Neural progenitor cell (in vitro differentiated cells): ENCODE data around the gene HOXC10. TPM values are rescaled to one million over a fixed set of nuclear protein-coding genes. Genes with fewer than 3 reads are reported as not detected.

Experiments used
- DNase-seq: peaks from one replicate; pipeline ENCODE4 v3.0.0-alpha.2; 2016; ENCODE audit warnings: low spot score
- H2AFZ ChIP-seq: fragments of 200-600 bp; sonication (generic); replicated peaks from 2 replicates; pipeline ENCODE4 v1.6.1; 2016; ENCODE audit warnings: antibody characterized with exemption
- H3F3A ChIP-seq: fragments of 200-600 bp; sonication (generic); 2 replicates; pipeline ENCODE4 v1.6.1; 2016; ENCODE audit warnings: antibody characterized with exemption, low read depth
- H3K27ac ChIP-seq: fragments of 200-600 bp; sonication (generic); 2 replicates; pipeline ENCODE4 v1.5.1; 2016; ENCODE audit warnings: mild to moderate bottlenecking
- H3K27me3 ChIP-seq: fragments of 200-600 bp; sonication (generic); 2 replicates; pipeline ENCODE4 v1.6.1; 2016; ENCODE audit warnings: mild to moderate bottlenecking, moderate library complexity
- H3K36me3 ChIP-seq: fragments of 200-600 bp; sonication (generic); 2 replicates; pipeline ENCODE4 v1.5.1; 2016
- H3K4me1 ChIP-seq: fragments of 200-600 bp; sonication (generic); 2 replicates; pipeline ENCODE4 v1.6.1; 2016; ENCODE audit warnings: mixed run types
- H3K4me2 ChIP-seq: fragments of 200-600 bp; sonication (generic); 2 replicates; pipeline ENCODE4 v1.6.1; 2016
- H3K4me3 ChIP-seq: fragments of 200-600 bp; sonication (generic); 2 replicates; pipeline ENCODE4 v1.5.1; 2016
- H3K79me2 ChIP-seq: fragments of 200-600 bp; sonication (generic); 2 replicates; pipeline ENCODE4 v1.6.1; 2016; ENCODE audit warnings: low read depth
- H3K9ac ChIP-seq: fragments of 200-600 bp; sonication (generic); 2 replicates; pipeline ENCODE4 v1.6.1; 2016
- H3K9me3 ChIP-seq: fragments of 200-600 bp; sonication (generic); 2 replicates; pipeline ENCODE4 v1.5.1; 2016; ENCODE audit warnings: low read depth
- H4K20me1 ChIP-seq: fragments of 200-600 bp; sonication (generic); 2 replicates; pipeline ENCODE4 v1.6.1; 2016; ENCODE audit warnings: low read depth
- H3K27ac Mint-ChIP-seq: 3 replicates; pipeline ENCODE4 v1.8.0; 2021; ENCODE audit warnings: mixed read lengths
- H3K27me3 Mint-ChIP-seq: 2 replicates; pipeline ENCODE4 v1.8.0; 2022; ENCODE audit warnings: low read depth, mild to moderate bottlenecking, inconsistent platforms, moderate library complexity, mixed read lengths; ENCODE audit not compliant: insufficient read depth
- H3K36me3 Mint-ChIP-seq: 3 replicates; pipeline ENCODE4 v1.8.0; 2021; ENCODE audit warnings: mixed read lengths
- H3K4me1 Mint-ChIP-seq: 3 replicates; pipeline ENCODE4 v1.8.0; 2021; ENCODE audit warnings: mixed read lengths
- H3K4me3 Mint-ChIP-seq: 3 replicates; pipeline ENCODE4 v1.8.0; 2021; ENCODE audit warnings: mild to moderate bottlenecking, moderate library complexity, mixed read lengths
- H3K9me3 Mint-ChIP-seq: 3 replicates; pipeline ENCODE4 v1.8.0; 2020; ENCODE audit warnings: mixed read lengths
- CTCF ChIP-seq: fragments of 200-600 bp; sonication (generic); IDR thresholded peaks from 2 replicates; pipeline ENCODE4 v1.5.1; 2017; ENCODE audit warnings: antibody characterized with exemption, mild to moderate bottlenecking
- EZH2 ChIP-seq: fragments of 200-600 bp; sonication (generic); IDR thresholded peaks from 2 replicates; pipeline ENCODE4 v1.6.1; 2017; ENCODE audit warnings: antibody characterized with exemption, mild to moderate bottlenecking, moderate library complexity
- EZH2phosphoT487 ChIP-seq: fragments of 200-600 bp; sonication (generic); IDR thresholded peaks from 2 replicates; pipeline ENCODE4 v1.6.1; 2017; ENCODE audit warnings: antibody characterized with exemption
- total RNA-seq: library from RNA; depleted of rRNA; stranded (reverse); fragments of >200 nt; gene quantifications from 2 replicates; pipeline ENCODE4 v1.2.3, GENCODE V29; 2015; ENCODE audit warnings: low replicate concordance

The HOXC10 gene
- total RNA-seq, 1 donor from 2014 or later = not detected

GRCh38 chr12:53959314-53959713 lies 25.6 kb upstream of the HOXC10 start:
- Histone ChIP-seq H3K27ac (no peak overlapping the region), H3K9me3 (no peaks in the 10 kb centered on the region), H3K4me3 (no peak overlapping the region), H4K20me1 (peaks cover 48% of the 10 kb centered on the region), H2AFZ (no peak overlapping the region), H3F3A (no peaks in the 10 kb centered on the region), H3K9ac (no peak overlapping the region), H3K36me3 (no peaks in the 10 kb centered on the region), H3K4me1 (no peaks in the 10 kb centered on the region), H3K79me2 (no peaks in the 10 kb centered on the region), H3K4me2 (no peak overlapping the region), H3K27me3 (peaks cover 100% of the 10 kb centered on the region)
- no peaks in the 10 kb centered on the region for H3K4me1 Mint-ChIP-seq
- peaks cover 93% of the 10 kb centered on the region for H3K27me3 Mint-ChIP-seq
- H3K9me3 Mint-ChIP-seq = peaks cover 14% of the 10 kb centered on the region
- H3K27ac Mint-ChIP-seq = no peak overlapping the region
- no peak for TF ChIP-seq CTCF
- no peak for TF ChIP-seq EZH2phosphoT487
- TF ChIP-seq EZH2 = no peak
- peaks cover 2% of the 10 kb centered on the region for H3K36me3 Mint-ChIP-seq
- DNase-seq = no peak
- no peak overlapping the region for H3K4me3 Mint-ChIP-seq

GRCh38 chr12:53960187-53961024 lies 24.5 kb upstream of the HOXC10 start:
- Histone ChIP-seq H3K9ac (no peak overlapping the region), H3K4me2 (no peak overlapping the region), H3F3A (no peaks in the 10 kb centered on the region), H3K36me3 (no peaks in the 10 kb centered on the region), H3K4me3 (no peak overlapping the region), H2AFZ (no peak overlapping the region), H3K79me2 (no peaks in the 10 kb centered on the region), H3K27ac (no peak overlapping the region), H3K4me1 (no peaks in the 10 kb centered on the region), H3K9me3 (no peaks in the 10 kb centered on the region), H4K20me1 (peaks cover 50% of the 10 kb centered on the region), H3K27me3 (peaks cover 100% of the 10 kb centered on the region)
- no peak overlapping the region for H3K27ac Mint-ChIP-seq
- peaks cover 14% of the 10 kb centered on the region for H3K9me3 Mint-ChIP-seq
- DNase-seq = no peak
- H3K36me3 Mint-ChIP-seq = peaks cover 2% of the 10 kb centered on the region
- H3K4me3 Mint-ChIP-seq = no peak overlapping the region
- H3K4me1 Mint-ChIP-seq = no peaks in the 10 kb centered on the region
- H3K27me3 Mint-ChIP-seq = peaks cover 93% of the 10 kb centered on the region
- TF ChIP-seq EZH2 (peak; percentile 91), CTCF (no peak)

DNA sequence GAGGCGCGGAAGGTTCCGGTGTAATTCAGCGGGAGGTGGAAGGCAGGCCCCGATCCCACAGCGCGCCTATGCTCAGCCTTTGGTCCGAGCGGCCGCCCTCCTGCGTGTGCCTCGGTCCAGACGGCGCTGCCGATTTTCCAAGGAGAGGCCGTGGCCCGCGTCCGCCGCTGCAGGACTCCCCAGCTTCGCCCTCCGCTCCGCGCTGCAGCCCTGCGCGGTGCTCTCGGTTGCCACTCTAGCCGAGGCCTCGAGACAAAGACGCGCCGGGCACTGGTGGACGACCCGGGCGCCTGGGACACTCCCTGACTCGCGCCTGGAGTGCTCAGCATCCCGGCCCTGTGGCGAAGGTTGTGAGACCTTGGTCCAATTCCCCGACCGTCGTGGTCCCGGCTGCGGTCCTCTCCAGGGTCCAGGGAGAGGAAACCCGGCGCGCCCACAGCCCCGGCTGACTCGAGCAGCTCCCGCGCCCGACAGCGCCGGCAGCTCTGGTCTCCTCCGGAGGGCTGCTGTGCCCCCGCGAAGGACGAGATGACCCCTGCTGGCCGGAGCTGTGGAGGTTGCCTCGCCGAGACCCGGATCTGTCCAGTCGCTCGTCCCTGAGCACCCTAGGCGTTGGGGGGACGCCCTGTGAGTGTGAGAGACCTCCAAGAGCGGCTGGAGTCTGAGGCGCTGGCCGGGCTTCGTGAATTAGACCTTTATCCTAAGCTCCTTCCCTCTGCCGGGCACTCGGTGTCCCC lies 23.8 kb upstream of the HOXC10 start:
- Mint-ChIP-seq H3K4me3 (no peak overlapping the region), H3K27ac (no peak overlapping the region), H3K9me3 (peaks cover 14% of the 10 kb centered on the region), H3K27me3 (peaks cover 93% of the 10 kb centered on the region), H3K36me3 (peaks cover 2% of the 10 kb centered on the region), H3K4me1 (no peaks in the 10 kb centered on the region)
- H3K4me2 ChIP-seq = no peak overlapping the region
- H3F3A ChIP-seq = no peaks in the 10 kb centered on the region
- peaks cover 100% of the 10 kb centered on the region for H3K27me3 ChIP-seq
- H4K20me1 ChIP-seq = peaks cover 48% of the 10 kb centered on the region
- H3K36me3 ChIP-seq = no peaks in the 10 kb centered on the region
- H2AFZ ChIP-seq = no peak overlapping the region
- no peak overlapping the region for H3K4me3 ChIP-seq
- H3K9ac ChIP-seq = no peak overlapping the region
- H3K9me3 ChIP-seq = no peaks in the 10 kb centered on the region
- peak; percentile 69 for DNase-seq
- no peaks in the 10 kb centered on the region for H3K79me2 ChIP-seq
- H3K4me1 ChIP-seq = no peaks in the 10 kb centered on the region
- TF ChIP-seq EZH2phosphoT487 (peak; percentile 98), CTCF (peak; percentile 36), EZH2 (peak; percentile 99)
- H3K27ac ChIP-seq = no peak overlapping the region
